Measurements from ENCODE around the gene NFKBIB. TPM values are rescaled to one million over a fixed set of nuclear protein-coding genes. Genes with fewer than 3 reads are reported as not detected.

Gene NFKBIB
- total and polyA plus RNA-seq, 2 of the 13 experiments (the other 11 are each of a cell fraction or from before 2014, with no cell fraction given), result 8.6 to 14.9 TPM

DNA sequence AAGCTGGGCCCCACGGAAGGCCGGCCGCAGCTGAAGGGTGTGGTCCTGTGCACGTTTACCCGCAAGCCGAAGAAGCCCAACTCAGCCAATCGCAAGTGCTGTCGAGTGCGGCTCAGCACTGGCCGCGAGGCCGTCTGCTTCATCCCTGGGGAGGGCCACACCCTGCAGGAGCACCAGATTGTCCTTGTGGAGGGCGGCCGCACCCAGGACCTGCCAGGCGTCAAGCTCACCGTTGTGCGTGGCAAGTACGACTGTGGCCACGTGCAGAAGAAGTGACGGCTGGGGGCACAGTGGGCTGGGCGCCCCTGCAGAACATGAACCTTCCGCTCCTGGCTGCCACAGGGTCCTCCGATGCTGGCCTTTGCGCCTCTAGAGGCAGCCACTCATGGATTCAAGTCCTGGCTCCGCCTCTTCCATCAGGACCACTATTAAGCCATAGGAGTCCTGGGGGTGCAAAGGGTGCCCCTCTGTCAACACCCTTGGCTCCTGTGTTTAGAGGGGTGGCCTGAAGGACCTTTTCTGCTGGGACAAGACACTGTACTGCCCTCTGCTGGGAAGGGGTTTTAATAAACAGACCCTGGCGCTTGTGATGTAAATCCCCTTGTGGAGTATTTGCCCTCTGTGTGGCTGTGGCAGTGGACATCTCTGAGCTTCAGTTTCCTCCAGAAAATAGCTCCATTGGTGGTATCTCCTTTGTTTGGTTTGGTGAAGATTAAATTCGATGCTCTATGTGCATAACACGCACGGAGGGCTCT, 32.8 kb downstream of the NFKBIB start (continued):
- TF ChIP-seq CTCF (CRISPR knock-in tag; IDR thresholded peaks at IDR 0.05) (peak; percentile 59), ZNF569 (CRISPR knock-in tag; IDR thresholded peaks at IDR 0.05; ENCODE audit: borderline replicate concordance) (no peak), KDM5A (IDR thresholded peaks at IDR 0.05; ENCODE audit: borderline replicate concordance, low read length) (no peak), NR3C1 (CRISPR knock-in tag; IDR thresholded peaks at IDR 0.05) (no peak), SIX1 (CRISPR knock-in tag; IDR thresholded peaks at IDR 0.05; ENCODE audit: borderline replicate concordance) (no peak), ZNF253 (CRISPR knock-in tag; IDR thresholded peaks at IDR 0.05; ENCODE audit: borderline replicate concordance) (no peak), FOXA1 (IDR thresholded peaks at IDR 0.05) (no peak), FOXA1 (CRISPR knock-in tag; IDR thresholded peaks at IDR 0.05) (0 out of 2 replicates have a peak, but pooled peaks have one; percentile 25), ZNF558 (CRISPR knock-in tag; IDR thresholded peaks at IDR 0.05; ENCODE audit: borderline replicate concordance) (no peak), RBFOX2 (IDR thresholded peaks at IDR 0.05; ENCODE audit: low read depth, low read length) (peak; percentile 72), ZNF619 (CRISPR knock-in tag; IDR thresholded peaks at IDR 0.05) (no peak), SMC3 (IDR thresholded peaks at IDR 0.05; ENCODE audit: low read length) (peak; percentile 39; the same call in 1 of the 2 replicates), GATAD1 (CRISPR knock-in tag; IDR thresholded peaks at IDR 0.05) (no peak), ZNF44 (CRISPR knock-in tag; IDR thresholded peaks at IDR 0.05) (no peak), REL (CRISPR knock-in tag; conservative IDR thresholded peaks at IDR 0.05) (no peak), PAX8 (CRISPR knock-in tag; IDR thresholded peaks at IDR 0.05; ENCODE audit: borderline replicate concordance) (no peak), ZFP1 (CRISPR knock-in tag; IDR thresholded peaks at IDR 0.05) (no peak), HINFP (CRISPR knock-in tag; IDR thresholded peaks at IDR 0.05; ENCODE audit: low read depth) (no peak), ZXDC (CRISPR knock-in tag; IDR thresholded peaks at IDR 0.05) (peak; percentile 41; the same call in 1 of the 2 replicates)
- TF ChIP-seq, protein P1, sequence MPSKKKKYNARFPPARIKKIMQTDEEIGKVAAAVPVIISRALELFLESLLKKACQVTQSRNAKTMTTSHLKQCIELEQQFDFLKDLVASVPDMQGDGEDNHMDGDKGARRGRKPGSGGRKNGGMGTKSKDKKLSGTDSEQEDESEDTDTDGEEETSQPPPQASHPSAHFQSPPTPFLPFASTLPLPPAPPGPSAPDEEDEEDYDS (CRISPR knock-in tag; IDR thresholded peaks at IDR 0.05), result no peak
- TF ChIP-seq, protein P2, sequence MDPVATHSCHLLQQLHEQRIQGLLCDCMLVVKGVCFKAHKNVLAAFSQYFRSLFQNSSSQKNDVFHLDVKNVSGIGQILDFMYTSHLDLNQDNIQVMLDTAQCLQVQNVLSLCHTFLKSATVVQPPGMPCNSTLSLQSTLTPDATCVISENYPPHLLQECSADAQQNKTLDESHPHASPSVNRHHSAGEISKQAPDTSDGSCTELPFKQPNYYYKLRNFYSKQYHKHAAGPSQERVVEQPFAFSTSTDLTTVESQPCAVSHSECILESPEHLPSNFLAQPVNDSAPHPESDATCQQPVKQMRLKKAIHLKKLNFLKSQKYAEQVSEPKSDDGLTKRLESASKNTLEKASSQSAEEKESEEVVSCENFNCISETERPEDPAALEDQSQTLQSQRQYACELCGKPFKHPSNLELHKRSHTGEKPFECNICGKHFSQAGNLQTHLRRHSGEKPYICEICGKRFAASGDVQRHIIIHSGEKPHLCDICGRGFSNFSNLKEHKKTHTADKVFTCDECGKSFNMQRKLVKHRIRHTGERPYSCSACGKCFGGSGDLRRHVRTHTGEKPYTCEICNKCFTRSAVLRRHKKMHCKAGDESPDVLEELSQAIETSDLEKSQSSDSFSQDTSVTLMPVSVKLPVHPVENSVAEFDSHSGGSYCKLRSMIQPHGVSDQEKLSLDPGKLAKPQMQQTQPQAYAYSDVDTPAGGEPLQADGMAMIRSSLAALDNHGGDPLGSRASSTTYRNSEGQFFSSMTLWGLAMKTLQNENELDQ (CRISPR knock-in tag; IDR thresholded peaks at IDR 0.05; ENCODE audit: borderline replicate concordance), result no peak
